GM12865 (cell line): Measurements from ENCODE around the gene KLHL33.

Experiments used
- DNase-seq: peaks from one replicate; pipeline ENCODE4 v3.0.0; 2010; ENCODE audit warnings: low read depth
- H3K4me3 ChIP-seq: 2 replicates; pipeline ENCODE4 v1.5.1; 2011; ENCODE audit warnings: mild to moderate bottlenecking, low read depth, low read length, control low read depth
- TF ChIP-seq, protein P1 (sequence below): IDR thresholded peaks from 2 replicates; pipeline ENCODE4 v1.5.1; 2011; ENCODE audit warnings: low read length, control low read depth, low read depth, inconsistent platforms; ENCODE audit not compliant: insufficient read depth; ENCODE audit errors: missing control alignments

Gene KLHL33

DNA sequence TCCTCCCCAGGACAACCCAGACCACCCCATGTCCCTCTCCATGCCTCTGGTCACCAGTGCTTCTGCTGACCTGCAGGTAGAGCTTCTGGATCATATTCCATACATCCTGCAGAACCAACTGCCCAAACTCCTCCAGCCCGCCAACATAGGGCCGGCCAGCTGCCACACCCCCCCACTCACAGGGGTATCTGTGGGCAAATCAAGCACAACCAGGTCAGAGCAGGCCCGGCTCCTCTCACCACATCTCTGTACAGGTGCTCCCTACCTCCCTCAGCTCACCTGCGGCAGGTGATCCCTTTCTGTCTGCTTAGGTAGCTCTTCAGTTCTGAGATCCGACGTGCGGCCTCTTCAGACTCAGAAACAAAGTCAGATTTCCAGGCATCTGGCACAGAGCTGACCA lies 51.6 kb downstream of the KLHL33 start:
- H3K4me3 ChIP-seq: no peak overlapping the region
- DNase-seq: no peak
- TF ChIP-seq, protein P1, sequence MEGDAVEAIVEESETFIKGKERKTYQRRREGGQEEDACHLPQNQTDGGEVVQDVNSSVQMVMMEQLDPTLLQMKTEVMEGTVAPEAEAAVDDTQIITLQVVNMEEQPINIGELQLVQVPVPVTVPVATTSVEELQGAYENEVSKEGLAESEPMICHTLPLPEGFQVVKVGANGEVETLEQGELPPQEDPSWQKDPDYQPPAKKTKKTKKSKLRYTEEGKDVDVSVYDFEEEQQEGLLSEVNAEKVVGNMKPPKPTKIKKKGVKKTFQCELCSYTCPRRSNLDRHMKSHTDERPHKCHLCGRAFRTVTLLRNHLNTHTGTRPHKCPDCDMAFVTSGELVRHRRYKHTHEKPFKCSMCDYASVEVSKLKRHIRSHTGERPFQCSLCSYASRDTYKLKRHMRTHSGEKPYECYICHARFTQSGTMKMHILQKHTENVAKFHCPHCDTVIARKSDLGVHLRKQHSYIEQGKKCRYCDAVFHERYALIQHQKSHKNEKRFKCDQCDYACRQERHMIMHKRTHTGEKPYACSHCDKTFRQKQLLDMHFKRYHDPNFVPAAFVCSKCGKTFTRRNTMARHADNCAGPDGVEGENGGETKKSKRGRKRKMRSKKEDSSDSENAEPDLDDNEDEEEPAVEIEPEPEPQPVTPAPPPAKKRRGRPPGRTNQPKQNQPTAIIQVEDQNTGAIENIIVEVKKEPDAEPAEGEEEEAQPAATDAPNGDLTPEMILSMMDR: no peak

- DNase-seq: no peak
- TF ChIP-seq, protein P1: no peak
- H3K4me3 ChIP-seq: no peak overlapping the region
Measured at GRCh38 chr14:20383636-20384035, 52.3 kb downstream of the KLHL33 start.

DNA sequence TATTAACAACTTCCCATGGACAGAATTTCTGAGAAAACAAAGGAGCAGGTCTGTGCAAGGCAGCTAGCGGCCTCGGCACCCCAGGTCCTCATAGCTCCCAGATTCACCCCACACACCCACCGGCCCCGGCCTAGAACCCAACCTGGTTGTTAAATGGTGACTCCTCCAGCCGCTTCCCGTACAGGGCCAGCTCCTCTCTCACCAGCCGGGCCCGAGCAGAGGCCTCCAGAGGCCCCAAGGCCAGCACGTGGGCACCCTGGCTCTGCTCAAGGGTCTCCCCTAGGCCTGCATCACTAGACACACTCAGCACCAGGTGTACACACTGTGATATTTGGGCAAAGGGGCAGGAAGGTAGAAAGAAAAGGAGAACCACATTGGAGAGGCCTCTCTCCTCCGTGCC lies 52.9 kb downstream of the KLHL33 start:
- TF ChIP-seq, protein P1: no peak
- DNase-seq: no peak
- H3K4me3 ChIP-seq: no peak overlapping the region

DNA sequence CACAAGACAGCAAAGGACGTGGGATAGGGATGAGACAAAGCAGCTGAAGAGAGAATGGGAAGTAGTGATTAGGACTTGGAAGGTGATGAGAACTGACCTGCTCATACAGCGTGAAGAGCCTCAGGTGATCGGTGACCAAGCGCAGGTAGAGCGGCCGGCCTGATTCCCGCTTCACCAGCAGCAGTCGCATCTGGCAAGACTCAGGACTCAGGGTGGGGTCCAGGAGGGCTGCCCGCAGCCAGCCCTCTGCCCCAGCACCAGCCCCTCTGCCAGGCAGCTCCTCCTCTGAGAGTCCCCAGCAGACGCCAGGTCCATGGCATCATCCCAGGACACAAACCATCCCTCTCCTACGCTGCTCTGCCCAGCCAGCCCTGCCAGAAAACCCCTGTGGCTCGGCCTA lies 53.4 kb downstream of the KLHL33 start:
- DNase-seq: no peak
- TF ChIP-seq, protein P1: no peak
- H3K4me3 ChIP-seq: no peak overlapping the region

- TF ChIP-seq, protein P1: no peak
- no peak for DNase-seq
- no peak overlapping the region for H3K4me3 ChIP-seq
Measured at GRCh38 chr14:20381341-20381740, 54.6 kb downstream of the KLHL33 start.

DNA sequence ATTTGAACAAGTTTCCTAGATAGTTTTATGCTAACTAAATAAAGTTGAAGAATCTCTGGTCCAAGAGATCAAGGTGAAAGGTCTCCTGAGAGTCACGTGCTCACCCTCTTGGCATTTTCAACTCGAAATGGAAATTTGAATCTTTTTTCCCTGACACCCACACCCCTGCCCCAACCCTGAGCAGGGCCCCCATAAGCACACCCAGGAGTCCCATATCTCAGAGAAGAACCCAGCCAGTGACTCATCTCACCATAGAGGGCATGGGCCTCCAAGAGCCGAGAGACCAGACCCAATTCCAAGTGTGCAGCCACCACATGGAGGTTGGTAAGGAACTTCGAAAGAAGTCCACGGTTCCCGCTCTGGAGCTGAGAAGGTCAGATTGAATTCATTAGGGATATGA lies 55.3 kb downstream of the KLHL33 start:
- TF ChIP-seq, protein P1: no peak
- no peak overlapping the region for H3K4me3 ChIP-seq
- DNase-seq: no peak

GRCh38 chr14:20379743-20380142 lies 56.2 kb downstream of the KLHL33 start:
- H3K4me3 ChIP-seq: no peak overlapping the region
- TF ChIP-seq, protein P1: no peak
- no peak for DNase-seq
